NCI-H2081 treated with DMSO at 0.1 percent for 48 hours (cell line): ENCODE data around the gene PEAK1.
"Not testable (repeated sequence)": the region's sequence is repeated elsewhere in the genome, so short reads cannot be mapped to it uniquely, and the experiment has no call there.

ENCODE experiments used
- DNase-seq: peaks from one replicate; lab custom pipeline; 2025; lab: John Stamatoyannopoulos, UW

The PEAK1 gene

DNA sequence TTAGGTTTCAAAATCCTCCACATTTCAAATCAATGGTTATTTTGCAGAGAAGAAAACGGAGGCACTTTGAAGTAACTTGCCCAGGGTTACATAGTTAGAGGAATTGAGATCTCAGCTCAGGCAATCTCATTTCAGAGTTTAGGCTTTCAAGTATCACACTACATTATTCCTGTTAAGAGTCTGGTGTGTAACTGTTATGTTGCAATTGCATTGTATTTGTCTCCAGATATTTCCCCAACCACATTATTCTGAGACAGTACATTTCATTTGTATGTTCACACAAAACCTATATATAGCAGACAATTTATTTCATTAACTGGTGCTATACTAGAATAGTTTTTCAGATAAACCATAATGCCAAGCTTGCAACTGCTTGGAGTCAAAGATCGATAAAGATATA lies 194.8 kb downstream of the PEAK1 start:
- DNase-seq, result no peak

DNA sequence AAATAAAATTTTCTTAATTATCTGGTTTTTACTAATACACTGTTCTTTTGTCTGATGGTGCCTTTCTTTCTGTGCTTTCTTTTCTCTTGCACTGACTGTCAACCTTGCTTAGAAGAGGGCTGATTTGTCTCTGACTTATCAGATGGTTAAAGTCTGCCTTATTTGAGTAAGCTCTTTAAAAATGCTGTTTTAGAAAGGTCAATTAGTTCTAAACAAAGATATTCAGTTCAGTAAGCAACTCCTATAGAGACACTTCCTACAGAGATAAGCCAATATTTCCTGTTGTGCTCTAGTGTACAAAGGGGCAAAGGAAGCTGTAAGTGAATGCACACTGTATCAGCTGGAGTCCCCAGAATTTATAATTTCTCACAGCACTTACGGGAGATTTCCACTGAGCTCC lies 195.6 kb downstream of the PEAK1 start:
- no peak for DNase-seq

DNA sequence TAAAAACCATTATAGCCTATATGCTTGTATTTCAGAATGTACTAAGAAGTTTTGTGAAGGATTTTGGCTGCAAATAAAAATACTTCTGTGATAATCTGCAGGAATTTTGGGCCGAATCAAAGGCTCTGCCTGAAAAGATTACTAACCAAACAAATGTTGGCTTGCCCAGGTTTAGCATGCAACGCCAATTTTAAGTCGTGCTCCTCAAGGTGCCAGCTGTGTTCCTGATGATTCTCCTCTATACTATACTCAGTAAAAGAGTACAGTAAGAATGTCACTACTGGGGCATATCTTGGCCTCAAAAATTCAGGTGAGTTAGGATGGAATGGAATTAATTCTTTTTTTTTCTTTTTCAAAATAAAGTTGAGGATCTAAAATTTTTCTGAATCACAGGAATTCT lies 198.2 kb downstream of the PEAK1 start:
- DNase-seq, result no peak

DNA sequence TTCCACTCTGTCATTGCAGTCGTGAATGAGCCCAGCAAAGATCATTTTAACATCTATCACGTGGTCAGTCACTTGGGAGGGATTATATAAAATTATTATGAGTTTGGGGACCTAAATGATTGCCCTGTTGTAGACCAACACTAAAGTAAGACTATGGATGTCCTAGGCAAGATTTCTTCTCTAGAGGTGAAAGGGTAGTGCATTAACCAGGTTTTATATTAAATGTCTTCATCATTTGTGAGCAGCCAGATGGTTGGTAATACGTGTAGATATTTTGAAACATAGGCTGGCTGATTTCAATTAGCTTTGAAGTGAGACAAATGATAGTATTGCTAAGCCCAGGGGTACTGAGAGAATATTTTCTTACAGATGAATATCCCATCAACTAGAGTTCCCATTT lies 198.7 kb downstream of the PEAK1 start:
- DNase-seq, result no peak

DNA sequence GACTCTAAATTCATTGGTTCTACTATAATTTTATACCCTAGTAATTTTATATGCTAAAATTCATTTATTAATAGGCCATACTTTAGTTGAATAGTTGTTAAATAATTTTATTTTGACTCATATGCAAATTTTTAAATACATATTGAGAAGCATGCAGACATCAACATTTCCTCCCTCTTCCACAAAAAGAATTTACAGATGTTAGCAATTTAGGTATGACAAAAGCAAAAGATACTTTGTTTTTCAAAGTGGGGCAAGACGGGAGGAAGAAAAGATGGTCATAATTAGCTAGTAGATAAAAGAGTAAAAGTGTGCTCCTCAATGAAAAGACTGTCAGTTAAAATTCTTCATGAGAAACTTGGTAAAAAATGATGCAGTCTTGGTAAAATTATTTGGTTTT lies 200.1 kb downstream of the PEAK1 start:
- no peak for DNase-seq

DNA sequence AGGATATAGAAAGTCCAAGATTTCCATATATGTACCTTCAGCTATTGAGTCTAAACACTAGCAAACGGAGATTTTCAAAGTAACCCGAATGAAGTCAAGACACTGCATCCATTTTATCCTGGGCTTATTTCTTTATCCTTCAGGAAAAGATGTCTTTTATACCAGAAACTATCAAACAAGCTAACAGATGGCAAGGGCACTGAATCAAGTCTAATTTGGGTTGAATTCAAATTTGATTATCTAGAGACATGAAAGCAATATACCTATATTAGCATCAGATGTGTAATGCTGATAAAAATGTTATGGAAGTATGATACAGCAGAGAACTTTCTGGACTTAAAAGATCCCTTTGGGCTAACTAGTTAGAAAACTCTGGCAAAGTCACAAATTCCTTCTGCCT lies 210.7 kb downstream of the PEAK1 start:
- DNase-seq, result no peak

DNA sequence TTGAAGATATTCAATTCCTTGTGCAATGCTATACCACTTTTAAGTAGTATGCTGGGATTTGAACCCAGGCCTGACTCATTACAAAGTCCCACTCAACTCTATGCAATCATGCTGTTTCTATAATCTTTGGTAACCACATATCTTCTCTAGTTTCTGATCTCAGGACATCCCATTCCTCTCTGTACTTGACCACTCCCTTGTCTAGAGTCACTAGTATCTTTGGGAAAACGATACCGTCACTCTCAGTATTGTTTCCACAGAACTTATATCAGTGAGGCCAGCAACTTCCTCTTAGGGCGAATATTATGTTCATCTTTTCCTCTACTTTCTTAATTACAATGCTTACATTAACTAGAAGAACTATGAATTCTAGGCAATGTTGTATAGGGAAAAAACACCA lies 211.7 kb downstream of the PEAK1 start:
- no peak for DNase-seq

DNA sequence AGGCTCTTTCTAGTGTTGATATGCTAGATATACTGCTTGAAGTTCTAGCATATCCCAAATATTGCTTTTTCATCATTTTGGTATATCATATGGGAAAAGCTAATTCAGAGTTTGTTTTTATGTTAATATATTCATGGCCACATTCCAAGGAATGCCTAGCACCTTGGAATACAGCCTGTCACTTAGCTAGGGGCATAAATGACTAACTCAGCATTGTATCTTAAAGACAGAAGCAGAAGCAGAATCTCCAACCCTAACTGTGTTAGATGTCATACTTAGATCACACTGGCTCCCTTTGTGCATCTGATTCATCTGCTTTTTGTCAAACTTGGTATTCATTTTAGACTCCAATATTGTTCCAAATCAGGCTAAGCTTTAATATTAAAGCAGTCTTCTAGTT lies 218.2 kb downstream of the PEAK1 start:
- DNase-seq, result no peak

DNA sequence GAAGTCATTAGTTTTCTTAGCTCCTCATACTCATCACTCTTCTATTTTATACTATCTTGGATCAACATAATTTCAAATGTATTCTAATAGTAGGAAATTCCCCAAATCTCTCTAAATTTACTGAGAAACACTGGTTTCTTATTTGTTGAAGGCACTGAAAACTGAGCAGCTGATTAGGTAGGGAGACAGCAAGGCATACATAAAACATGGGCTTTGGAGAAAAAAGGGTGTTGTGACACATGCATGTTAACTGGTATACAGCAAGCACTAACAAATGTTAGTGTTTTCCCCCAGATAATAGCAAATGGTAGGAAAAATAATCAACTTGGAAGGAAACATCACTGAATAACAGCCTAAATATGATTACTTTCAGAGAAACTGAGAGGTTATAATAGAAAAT lies 223.5 kb downstream of the PEAK1 start:
- no peak for DNase-seq

DNA sequence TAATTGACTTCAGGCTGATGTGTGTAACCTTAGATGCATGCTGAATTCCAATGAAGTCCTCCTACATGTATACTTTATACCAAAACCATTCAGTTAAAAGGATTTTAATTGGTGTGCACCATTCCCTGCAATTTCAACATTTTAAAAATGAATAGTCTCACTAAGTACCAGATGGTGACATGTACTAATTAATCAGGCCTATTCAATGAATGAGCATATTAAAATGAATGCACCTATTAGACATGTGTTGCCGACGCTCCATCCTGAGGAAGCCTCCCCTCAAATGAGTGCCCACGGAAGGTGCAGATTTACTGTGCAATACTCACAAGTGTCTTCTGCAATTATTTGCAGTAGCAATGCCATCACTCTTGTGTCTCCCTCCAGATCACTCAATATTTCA lies 224.3 kb downstream of the PEAK1 start:
- DNase-seq, result no peak

DNA sequence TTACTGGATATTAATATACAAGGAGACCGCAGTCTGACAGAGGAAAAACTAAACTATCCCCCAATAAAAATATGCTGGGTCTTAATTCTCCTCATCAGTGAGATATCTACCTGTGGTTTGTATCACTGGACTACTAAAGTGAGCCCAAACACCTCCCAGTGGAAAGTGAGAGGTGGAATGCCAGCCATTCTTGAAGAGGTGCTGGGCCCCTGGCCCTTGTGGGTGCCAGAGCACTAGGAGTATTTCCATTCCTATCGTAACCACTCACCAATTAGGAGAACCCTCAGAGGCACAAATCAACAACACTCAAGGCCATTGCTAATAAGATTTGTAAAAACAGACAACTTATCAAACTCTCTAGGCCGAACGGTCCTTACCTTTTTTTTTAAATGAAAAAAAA lies 227.5 kb downstream of the PEAK1 start:
- no peak for DNase-seq

DNA sequence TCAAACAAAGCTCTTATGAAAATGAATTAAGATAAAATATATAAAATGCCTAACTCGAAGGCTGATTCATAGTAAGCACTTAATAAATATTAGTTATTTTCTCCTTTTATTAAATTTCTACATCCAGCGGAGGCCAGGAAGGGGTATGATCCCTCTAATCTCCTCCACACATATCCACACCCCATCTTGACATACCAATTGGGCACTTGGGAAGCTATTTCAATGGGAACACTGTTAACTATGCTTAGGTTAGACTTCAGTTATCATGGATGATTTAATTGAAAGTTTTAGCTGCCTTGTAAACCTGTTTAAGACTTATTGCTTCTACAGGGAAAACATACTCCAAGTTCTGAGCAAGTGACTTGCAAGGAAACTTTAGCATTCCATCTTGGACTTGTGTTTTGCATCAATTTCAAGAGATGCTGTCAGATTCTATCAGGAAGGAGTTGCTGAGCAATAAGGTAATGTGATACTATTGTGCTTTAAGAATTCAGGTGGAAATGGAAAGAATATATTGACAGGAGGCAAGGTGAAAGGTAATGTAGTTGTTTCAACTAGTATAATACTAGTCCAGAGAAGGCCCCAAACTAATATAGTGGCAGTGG lies 228.6 kb downstream of the PEAK1 start:
- DNase-seq, result no peak

DNA sequence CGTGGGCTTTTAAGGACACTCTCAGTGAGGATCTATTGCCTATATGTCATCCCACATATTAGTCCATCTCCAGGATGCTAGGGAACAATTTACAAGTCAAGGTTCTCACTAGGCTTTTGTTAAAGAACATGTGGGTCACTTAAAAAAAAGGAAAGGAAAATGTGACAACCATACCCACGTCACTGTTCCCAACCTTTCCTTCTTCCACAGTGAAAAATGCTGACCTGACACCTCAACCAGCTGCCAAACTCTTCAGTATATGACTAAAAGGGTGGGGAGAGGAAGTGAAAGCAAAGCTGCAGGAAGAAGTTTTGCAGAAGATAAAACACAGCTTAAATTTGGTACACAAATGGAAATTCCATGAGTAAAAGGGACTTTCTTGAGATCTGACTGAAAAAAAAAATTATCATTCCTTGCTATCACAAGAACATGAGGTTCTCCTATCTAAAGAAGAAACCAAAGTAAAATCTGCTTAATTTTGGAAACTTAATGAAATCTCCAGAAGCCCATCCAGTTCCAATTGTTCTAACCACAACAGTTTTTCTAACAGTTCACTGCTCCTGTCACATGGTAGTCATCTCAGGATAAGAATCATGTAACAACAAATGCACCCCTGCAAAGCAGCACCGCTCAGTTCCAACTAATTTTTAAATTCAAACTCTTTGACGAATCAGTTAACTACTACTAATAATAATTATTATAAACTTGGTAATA lies 232.0 kb downstream of the PEAK1 start:
- DNase-seq, result no peak

DNA sequence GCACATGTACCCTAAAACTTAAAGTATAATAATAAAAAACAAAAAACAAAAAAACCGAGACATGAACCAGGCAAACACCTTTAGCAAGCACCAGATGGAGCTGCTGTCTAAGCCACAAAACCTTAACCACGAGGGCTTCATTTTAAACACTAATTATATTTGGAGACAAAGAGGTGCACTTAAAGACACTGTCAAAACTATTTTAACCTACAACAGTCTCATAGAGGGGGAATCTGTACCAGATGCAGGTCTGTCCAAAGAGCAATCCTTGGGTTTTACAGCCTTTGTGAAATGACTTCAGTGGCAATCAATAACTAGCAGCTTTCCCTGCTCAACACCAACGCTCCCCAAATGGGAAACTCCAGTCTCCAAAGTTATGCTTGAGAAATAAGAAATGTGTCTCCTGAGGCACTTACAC lies 233.3 kb downstream of the PEAK1 start:
- DNase-seq, result no peak

DNA sequence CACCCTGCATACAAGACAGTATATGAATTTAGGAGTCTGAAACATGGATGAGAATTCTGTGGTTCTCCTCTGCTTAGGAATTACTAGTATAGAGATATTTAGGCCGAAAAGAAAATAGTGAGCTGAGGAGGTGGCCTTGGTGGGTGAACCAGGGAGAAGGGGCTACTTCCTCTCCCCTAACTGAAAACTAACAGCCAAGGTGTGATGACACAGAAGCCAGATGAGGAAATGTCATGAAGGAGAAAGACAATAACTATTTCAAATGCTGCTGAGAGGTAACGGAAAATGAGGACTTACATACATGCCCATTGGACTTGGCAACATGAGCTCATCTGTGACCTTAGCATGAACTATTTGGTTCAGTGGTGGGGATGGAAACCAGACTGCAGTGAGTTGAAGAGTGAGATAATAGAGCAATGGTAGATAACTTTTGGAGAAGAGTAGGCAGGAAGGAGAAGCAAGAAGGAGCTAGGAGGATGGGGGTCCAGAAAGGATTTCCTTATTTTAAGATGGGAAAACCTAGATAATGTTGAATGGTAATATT lies 234.6 kb downstream of the PEAK1 start:
- DNase-seq, result no peak

DNA sequence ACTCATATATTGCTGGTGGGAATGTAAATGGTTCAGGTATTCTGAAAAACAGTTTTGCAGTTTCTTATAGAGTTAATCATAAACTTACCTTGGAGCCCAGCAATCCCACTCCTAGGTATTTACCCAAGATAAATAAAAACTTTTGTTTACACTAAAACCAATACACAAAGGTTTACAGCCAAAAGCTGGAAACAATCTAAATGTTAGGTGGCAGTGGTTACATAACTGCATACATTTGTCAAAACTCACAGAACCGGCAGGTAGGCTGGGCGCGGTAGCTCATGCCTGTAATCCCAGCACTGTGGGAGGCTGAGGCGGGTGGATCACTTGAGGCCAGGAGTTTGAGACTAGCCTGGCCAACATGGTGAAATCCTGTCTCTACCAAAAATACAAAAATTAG lies 235.6 kb downstream of the PEAK1 start:
- not testable (repeated sequence) for DNase-seq

DNA sequence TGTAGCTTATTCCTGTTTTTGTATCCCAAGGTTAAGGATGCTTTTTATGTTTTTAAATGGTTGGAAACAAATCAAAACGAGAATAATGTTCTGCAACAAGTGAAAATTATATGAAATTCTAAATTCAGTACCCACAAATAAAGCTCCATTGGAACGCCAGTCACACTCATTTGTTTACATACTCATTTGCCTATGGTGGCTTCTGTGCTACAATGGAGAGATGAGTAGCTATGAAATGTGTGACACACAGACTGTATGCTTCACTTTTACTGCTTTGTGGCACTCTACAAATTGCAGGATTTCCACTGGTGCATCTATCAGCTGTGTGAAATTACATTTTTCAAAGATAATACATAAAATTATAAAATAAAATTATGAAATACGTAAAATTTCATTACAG lies 236.8 kb downstream of the PEAK1 start:
- no peak for DNase-seq

DNA sequence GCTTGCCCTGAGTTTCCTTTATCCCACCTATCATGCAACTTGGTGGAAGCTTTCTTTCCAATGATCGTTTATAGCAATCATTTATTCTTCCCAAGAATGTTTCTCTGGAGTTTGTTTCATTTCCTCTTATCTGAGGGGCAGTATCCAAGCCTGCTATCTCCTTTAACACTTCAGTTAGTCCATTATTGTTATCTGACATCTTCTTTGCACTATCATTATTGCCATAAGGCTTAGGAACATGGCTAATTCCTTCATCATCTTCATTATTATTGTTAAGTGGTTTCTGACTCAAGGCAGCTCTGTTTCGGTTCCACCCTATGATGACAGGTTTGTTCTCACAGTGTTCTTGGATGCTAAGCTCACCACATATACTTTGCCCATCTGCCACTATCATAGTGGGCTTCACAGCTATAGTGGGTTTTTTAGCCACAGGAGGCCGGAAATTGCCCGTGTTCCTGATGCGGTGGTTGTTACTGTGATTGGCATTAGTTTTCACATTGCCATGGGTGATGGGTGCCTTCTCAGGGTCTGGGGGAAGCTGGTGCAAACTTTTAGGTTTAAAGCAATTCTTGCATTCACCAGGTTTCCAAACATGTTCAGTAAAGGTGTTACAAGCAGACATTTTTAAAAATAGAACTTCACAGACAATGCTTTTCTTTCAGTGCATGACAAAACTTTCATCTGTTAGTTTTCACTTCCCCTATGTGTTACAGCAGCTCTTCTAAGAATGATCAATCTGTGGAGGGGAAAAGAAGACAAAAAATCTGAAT lies 238.4 kb downstream of the PEAK1 start:
- no peak for DNase-seq

DNA sequence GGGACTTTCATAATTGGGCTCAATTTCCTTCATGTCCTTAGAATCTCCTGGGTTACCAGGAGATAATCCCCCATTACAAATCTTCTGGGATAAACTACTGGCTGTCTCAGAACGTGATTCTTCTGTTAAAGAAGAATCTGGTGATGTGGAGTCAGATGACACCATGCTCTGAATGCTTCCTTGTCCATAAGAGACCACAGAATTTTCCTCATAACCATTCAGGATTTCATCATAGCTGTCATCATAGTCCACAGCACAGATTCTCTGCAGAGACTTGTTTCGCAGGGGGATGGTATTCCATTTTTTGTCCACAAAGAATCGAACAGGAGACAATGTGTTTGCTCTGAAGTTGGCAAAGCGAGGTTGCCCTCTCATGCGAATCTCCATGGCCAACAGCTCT lies 239.1 kb downstream of the PEAK1 start:
- DNase-seq, result no peak

DNA sequence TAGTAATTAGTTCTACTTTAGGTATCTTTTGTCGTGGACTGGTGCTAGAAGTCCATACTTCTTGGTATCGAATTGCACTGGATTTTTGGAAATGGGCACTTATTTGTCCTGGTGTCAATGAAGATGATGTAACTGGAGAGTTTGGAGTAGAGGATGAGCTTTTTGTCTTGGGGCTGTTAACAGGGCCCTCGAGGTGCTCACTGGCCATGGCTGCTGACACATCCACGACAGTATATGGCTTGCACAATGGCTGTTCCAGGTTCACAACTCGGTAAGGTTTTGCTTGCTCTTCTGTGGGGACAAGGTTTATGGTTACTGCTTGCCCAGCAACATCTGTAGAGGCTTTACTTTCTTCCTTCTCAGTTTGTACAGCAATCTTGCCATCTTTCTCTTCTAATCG lies 239.6 kb downstream of the PEAK1 start:
- DNase-seq, result no peak

DNA sequence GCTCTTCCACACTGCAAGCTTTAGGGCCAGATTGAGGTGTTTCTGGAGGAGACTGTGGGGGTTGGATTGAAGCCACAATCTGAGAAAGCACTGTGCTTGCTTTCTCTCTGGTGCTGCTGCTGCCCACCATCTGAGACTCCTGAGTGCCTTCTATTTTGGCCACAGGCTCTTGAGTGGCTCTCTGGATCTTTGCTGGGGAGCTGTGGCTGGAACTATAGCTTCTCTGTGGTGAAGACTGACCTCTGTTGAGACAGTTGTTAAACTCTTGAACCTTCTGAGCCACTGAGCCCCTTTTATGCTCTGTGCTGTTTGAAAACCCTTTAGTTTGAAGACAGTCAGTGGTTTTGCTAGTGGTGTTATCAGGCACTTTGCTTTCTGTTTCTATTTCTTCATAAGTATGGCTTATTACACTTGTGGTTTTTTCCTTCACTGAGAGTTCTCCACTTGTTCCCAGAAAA lies 240.3 kb downstream of the PEAK1 start:
- DNase-seq, result no peak

DNA sequence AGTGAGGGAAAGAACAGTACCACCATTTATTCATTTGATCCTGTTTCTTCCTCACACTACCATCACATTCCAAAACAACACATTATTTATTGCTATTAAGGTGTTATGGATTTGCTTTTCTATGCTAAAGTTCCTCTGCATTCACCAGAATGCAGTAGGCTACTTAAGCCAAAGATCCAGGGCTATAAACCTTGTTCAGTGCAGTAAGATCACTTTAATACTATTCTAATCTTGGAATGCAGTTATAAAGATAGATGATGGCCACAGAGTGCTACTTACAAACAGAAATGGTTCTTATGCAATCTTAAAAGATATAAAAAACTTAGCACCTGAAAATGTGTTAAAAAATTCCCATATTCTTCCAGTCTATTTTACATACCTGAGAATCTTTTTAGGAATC lies 241.5 kb downstream of the PEAK1 start:
- no peak for DNase-seq

DNA sequence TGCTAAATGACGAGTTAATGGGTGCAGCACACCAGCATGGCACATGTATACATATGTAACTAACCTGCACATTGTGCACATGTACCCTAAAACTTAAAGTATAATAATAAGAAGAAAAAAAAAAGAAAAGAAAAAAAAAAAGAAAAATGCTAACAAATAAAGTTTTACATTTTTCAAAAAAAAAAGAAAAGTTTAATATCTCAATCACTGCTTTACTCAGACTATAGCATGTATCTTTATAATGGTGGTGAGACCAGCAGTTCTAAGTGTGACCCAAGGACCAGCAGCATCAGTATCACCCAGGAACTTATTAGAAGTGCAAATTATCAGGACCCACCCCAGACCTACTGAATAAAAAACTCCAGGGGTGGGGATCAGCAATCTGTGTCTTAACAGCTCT lies 243.8 kb downstream of the PEAK1 start:
- DNase-seq, result not testable (repeated sequence)
